ENCODE data around the gene ZSWIM3.
"Not testable (repeated sequence)": the region's sequence is repeated elsewhere in the genome, so short reads cannot be mapped to it uniquely, and the experiment has no call there.

ZSWIM3 gene

GRCh38 chr20:45859916-45860315 is 2.5 kb downstream of the ZSWIM3 start:
- peaks cover 52% of the 10 kb centered on the region for H3K4me1 Mint-ChIP-seq (ENCODE audit: low read depth)
- no peak overlapping the region for H3K4me3 Mint-ChIP-seq
- intact Hi-C loops (cut with micrococcal nuclease) = no loop called here
- H3K36me3 Mint-ChIP-seq (ENCODE audit: low read depth) = peaks cover 19% of the 10 kb centered on the region
- H3K27ac Mint-ChIP-seq = no peak overlapping the region
- no peaks in the 10 kb centered on the region for H3K9me3 Mint-ChIP-seq
- H3K27me3 Mint-ChIP-seq = no peaks in the 10 kb centered on the region

DNA sequence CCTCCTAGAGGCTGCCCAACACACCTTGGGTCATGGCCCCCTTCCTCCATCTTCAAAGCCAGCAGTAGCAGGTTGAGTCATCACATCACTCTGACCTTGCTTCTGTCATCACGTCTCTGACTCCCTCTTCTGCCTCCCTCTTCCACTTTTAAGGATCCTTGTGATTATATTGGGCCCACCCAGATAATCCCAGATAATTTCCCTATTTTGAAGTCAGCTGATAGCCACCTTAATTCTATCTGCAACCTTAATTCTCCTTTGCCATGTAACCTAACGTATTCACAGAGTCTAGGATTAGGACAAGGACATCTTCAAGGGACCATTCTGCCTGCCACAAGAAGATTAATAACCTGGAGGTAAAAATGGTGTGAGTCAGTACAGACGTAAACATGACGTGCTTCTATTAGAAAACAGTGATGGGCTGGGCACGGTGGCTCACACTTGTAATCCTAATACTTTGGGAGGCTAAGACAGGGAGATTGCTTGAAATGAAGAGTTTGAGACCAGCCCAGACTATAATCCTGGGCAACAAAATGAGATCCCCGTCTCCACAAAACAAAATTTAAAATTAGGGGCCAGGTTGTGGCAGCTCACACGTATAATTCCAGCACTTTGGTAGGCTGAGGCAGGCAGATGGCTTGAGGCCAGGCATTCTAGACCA is 3.3 kb downstream of the ZSWIM3 start:
- peaks cover 14% of the 10 kb centered on the region for H3K36me3 Mint-ChIP-seq (ENCODE audit: low read depth)
- H3K4me3 Mint-ChIP-seq = no peak overlapping the region
- intact Hi-C loops (cut with micrococcal nuclease) = no loop called here

GRCh38 chr20:45861221-45862075 is 4.0 kb downstream of the ZSWIM3 start:
- Mint-ChIP-seq H3K9me3 (no peaks in the 10 kb centered on the region), H3K4me3 (no peak overlapping the region), H3K36me3 (ENCODE audit: low read depth) (peaks cover 15% of the 10 kb centered on the region), H3K27ac (no peak overlapping the region), H3K27me3 (no peaks in the 10 kb centered on the region), H3K4me1 (ENCODE audit: low read depth) (peaks cover 45% of the 10 kb centered on the region)
- intact Hi-C loops (cut with micrococcal nuclease) = no loop called here

More for the DNA sequence above, 3.3 kb downstream of the ZSWIM3 start:
- H3K27me3 Mint-ChIP-seq = no peaks in the 10 kb centered on the region
- H3K4me1 Mint-ChIP-seq (ENCODE audit: low read depth) = peaks cover 51% of the 10 kb centered on the region
- H3K27ac Mint-ChIP-seq = no peak overlapping the region
- no peaks in the 10 kb centered on the region for H3K9me3 Mint-ChIP-seq

- intact Hi-C loops (cut with micrococcal nuclease) = no loop called here
- Mint-ChIP-seq H3K27me3 (no peaks in the 10 kb centered on the region), H3K36me3 (ENCODE audit: low read depth) (peaks cover 7% of the 10 kb centered on the region), H3K4me1 (ENCODE audit: low read depth) (peaks cover 28% of the 10 kb centered on the region), H3K27ac (no peak overlapping the region), H3K9me3 (no peaks in the 10 kb centered on the region), H3K4me3 (no peak overlapping the region)
These were observed 6.4 kb downstream of the ZSWIM3 start for GRCh38 chr20:45863543-45864470.

DNA sequence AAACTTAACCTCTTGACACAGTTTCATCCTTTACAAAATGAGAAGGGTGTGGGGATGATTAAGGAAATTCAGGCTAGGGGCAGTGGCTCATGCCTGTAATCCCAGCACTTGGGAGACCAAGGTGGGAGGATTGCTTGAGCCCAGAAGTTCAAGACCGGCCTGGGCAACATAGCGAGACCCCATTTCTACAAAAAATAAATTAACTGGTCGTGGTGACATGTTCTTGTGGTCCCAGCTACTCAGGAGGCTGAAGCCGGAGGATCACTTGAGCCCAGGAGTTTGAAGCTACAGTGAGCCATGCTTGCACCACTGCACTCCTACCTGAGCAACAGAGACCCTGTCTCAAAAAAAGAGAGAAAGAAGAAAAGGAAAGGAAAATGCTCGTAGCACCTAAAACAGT is 9.0 kb downstream of the ZSWIM3 start:
- Mint-ChIP-seq H3K9me3 (no peaks in the 10 kb centered on the region), H3K36me3 (ENCODE audit: low read depth) (peaks cover 7% of the 10 kb centered on the region), H3K27me3 (no peaks in the 10 kb centered on the region), H3K27ac (no peak overlapping the region), H3K4me1 (ENCODE audit: low read depth) (peaks cover 7% of the 10 kb centered on the region), H3K4me3 (no peak overlapping the region)
- intact Hi-C loops (cut with micrococcal nuclease) = no loop called here

- Mint-ChIP-seq H3K27me3 (no peaks in the 10 kb centered on the region), H3K36me3 (ENCODE audit: low read depth) (peaks cover 10% of the 10 kb centered on the region), H3K4me1 (ENCODE audit: low read depth) (peaks cover 6% of the 10 kb centered on the region), H3K9me3 (no peaks in the 10 kb centered on the region), H3K4me3 (no peak overlapping the region), H3K27ac (no peak overlapping the region)
- intact Hi-C loops (cut with micrococcal nuclease) = no loop called here
These were observed 9.9 kb downstream of the ZSWIM3 start for GRCh38 chr20:45867136-45867818.

- Mint-ChIP-seq H3K9me3 (no peaks in the 10 kb centered on the region), H3K4me3 (no peak overlapping the region), H3K27me3 (no peaks in the 10 kb centered on the region), H3K27ac (no peak overlapping the region), H3K4me1 (ENCODE audit: low read depth) (peaks cover 6% of the 10 kb centered on the region), H3K36me3 (ENCODE audit: low read depth) (peaks cover 15% of the 10 kb centered on the region)
- intact Hi-C loops (cut with micrococcal nuclease) = no loop called here
These were observed 10.4 kb downstream of the ZSWIM3 start for GRCh38 chr20:45867819-45868176.

GRCh38 chr20:45872626-45873025 is 15.2 kb downstream of the ZSWIM3 start:
- Mint-ChIP-seq H3K4me3 (no peak overlapping the region), H3K4me1 (ENCODE audit: low read depth) (no peaks in the 10 kb centered on the region), H3K27ac (no peak overlapping the region), H3K36me3 (ENCODE audit: low read depth) (peaks cover 24% of the 10 kb centered on the region), H3K9me3 (no peaks in the 10 kb centered on the region), H3K27me3 (no peaks in the 10 kb centered on the region)
- intact Hi-C loops (cut with micrococcal nuclease) = no loop called here

GRCh38 chr20:45873409-45874103 is 16.1 kb downstream of the ZSWIM3 start:
- no peaks in the 10 kb centered on the region for H3K4me1 Mint-ChIP-seq (ENCODE audit: low read depth)
- H3K4me3 Mint-ChIP-seq = no peak overlapping the region
- H3K27ac Mint-ChIP-seq = no peak overlapping the region
- peaks cover 33% of the 10 kb centered on the region for H3K36me3 Mint-ChIP-seq (ENCODE audit: low read depth)
- no peaks in the 10 kb centered on the region for H3K27me3 Mint-ChIP-seq
- H3K9me3 Mint-ChIP-seq = no peaks in the 10 kb centered on the region
- intact Hi-C loops (cut with micrococcal nuclease) = no loop called here

DNA sequence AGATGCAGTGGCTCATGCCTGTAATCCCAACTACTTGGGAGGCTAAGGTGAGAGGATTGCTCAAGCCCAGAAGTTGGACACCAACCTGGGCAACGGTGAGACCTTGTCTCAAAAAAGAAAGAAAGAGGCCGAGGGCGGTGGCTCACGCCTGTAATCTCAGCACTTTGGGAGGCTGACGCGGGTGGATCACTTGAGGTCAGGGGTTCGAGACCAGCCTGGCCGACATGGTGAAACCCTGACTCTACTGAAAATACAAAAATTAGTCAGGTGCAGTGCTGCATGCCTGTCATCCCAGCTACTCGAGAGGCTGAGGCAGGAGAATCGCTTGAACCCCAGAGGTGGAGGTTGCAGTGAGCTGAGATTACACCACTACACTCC is 16.7 kb downstream of the ZSWIM3 start:
- H3K9me3 Mint-ChIP-seq; H3K4me3 Mint-ChIP-seq; H3K4me1 Mint-ChIP-seq (ENCODE audit: low read depth); H3K27ac Mint-ChIP-seq; H3K27me3 Mint-ChIP-seq; intact Hi-C loops (cut with micrococcal nuclease): not testable (repeated sequence)
- H3K36me3 Mint-ChIP-seq (ENCODE audit: low read depth) = peaks cover 35% of the 10 kb centered on the region

- Mint-ChIP-seq H3K4me1 (ENCODE audit: low read depth) (no peaks in the 10 kb centered on the region), H3K9me3 (no peaks in the 10 kb centered on the region), H3K27ac (no peak overlapping the region), H3K27me3 (no peaks in the 10 kb centered on the region), H3K4me3 (no peak overlapping the region), H3K36me3 (ENCODE audit: low read depth) (peaks cover 35% of the 10 kb centered on the region)
- intact Hi-C loops (cut with micrococcal nuclease) = no loop called here
These were observed 17.2 kb downstream of the ZSWIM3 start for GRCh38 chr20:45874576-45874975.

DNA sequence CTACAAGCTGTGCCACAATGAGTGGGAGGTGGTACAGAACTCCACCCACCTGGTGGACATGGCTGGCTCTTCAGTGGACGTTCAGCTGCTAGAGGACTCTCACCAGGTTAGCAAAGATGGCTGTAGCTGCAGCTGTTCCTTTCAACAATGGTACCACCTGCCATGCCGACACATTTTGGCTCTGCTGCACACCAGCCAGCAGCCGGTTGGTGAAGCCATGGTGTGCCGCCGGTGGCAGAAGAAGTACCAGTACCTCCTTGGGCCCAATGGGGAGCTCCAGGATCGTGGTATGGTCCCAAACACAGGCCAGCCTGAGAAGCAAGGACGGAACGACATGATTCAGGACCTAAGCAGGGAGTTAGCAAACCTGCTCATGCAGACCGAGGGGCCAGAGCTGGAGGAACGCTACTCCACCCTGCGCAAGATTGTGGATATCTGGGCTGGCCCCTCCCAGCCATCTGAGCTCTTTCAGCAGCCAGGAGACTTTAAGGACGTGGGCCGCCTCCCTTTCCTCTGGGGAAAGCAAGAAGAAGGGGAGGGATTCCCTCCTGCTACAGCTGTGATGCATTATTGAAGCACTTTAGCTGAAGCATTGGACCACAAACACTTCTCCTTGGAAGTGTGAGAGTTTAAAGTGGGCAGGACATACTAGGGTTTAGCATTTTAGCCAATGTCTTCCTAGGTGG is 20.8 kb downstream of the ZSWIM3 start:
- H3K9me3 Mint-ChIP-seq = no peaks in the 10 kb centered on the region
- no peak overlapping the region for H3K27ac Mint-ChIP-seq
- H3K27me3 Mint-ChIP-seq = no peaks in the 10 kb centered on the region
- intact Hi-C loops (cut with micrococcal nuclease) = no loop called here
- H3K4me3 Mint-ChIP-seq = no peak overlapping the region
- peaks cover 19% of the 10 kb centered on the region for H3K4me1 Mint-ChIP-seq (ENCODE audit: low read depth)
- peaks cover 34% of the 10 kb centered on the region for H3K36me3 Mint-ChIP-seq (ENCODE audit: low read depth)
